Brain microvascular endothelial cell (primary cell): ENCODE data around the gene HIBADH.

ENCODE experiments used
- DNase-seq: peaks from one replicate; pipeline ENCODE4 v3.0.0-alpha.2; 2020
- H3K27ac ChIP-seq: fragments of 250-450 bp; sonication (Bioruptor Pico); 2 replicates; pipeline ENCODE4 v1.5.1; 2020; ENCODE audit warnings: mild to moderate bottlenecking, moderate library complexity
- H3K27me3 ChIP-seq: fragments of 250-450 bp; sonication (Bioruptor Pico); replicated peaks from 2 replicates; pipeline ENCODE4 v1.5.1; 2020; ENCODE audit warnings: mild to moderate bottlenecking
- H3K36me3 ChIP-seq: fragments of 250-450 bp; sonication (Bioruptor Pico); replicated peaks from 2 replicates; pipeline ENCODE4 v1.5.1; 2020; ENCODE audit warnings: mild to moderate bottlenecking
- H3K4me3 ChIP-seq: 2 replicates; pipeline ENCODE4 v1.5.1; 2011; ENCODE audit warnings: low read depth, mild to moderate bottlenecking, control low read depth, low read length, moderate library complexity
- in situ Hi-C: cut with HindIII; loops from 2 replicates; pipeline ENCODE4 v1.10.0; 2017; ENCODE audit warnings: low sequenced_read_pairs, low pct_ligation_motif_present
- TF ChIP-seq, protein P1 (sequence below): IDR thresholded peaks from 2 replicates; pipeline ENCODE4 v1.5.1; 2011; ENCODE audit warnings: low read depth, mild to moderate bottlenecking, moderate library complexity, low read length, control low read depth, inconsistent platforms; ENCODE audit errors: missing control alignments

The HIBADH gene

DNA sequence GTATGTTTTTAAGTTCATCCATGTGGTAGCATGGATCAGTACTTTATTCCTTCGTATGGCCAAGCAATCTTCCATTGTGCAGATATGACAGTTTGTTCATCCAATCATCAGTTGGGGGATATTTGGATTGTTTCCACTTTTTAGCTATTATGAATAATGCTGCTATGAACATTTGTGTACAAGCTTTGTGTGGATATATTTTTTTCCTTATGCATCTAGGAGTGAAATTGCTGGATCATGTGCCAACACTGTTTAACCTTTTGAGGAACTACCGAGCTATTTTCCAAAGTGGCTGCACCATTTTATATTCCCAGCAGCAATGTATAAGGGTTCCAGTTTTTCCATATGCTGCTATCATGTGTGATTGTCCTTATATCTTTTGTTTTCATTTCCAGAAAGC lies 140.1 kb downstream of the HIBADH start:
- in situ Hi-C loops, result no loop called here
- TF ChIP-seq, protein P1, sequence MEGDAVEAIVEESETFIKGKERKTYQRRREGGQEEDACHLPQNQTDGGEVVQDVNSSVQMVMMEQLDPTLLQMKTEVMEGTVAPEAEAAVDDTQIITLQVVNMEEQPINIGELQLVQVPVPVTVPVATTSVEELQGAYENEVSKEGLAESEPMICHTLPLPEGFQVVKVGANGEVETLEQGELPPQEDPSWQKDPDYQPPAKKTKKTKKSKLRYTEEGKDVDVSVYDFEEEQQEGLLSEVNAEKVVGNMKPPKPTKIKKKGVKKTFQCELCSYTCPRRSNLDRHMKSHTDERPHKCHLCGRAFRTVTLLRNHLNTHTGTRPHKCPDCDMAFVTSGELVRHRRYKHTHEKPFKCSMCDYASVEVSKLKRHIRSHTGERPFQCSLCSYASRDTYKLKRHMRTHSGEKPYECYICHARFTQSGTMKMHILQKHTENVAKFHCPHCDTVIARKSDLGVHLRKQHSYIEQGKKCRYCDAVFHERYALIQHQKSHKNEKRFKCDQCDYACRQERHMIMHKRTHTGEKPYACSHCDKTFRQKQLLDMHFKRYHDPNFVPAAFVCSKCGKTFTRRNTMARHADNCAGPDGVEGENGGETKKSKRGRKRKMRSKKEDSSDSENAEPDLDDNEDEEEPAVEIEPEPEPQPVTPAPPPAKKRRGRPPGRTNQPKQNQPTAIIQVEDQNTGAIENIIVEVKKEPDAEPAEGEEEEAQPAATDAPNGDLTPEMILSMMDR, result no peak
- no peaks in the 10 kb centered on the region for H3K27me3 ChIP-seq

DNA sequence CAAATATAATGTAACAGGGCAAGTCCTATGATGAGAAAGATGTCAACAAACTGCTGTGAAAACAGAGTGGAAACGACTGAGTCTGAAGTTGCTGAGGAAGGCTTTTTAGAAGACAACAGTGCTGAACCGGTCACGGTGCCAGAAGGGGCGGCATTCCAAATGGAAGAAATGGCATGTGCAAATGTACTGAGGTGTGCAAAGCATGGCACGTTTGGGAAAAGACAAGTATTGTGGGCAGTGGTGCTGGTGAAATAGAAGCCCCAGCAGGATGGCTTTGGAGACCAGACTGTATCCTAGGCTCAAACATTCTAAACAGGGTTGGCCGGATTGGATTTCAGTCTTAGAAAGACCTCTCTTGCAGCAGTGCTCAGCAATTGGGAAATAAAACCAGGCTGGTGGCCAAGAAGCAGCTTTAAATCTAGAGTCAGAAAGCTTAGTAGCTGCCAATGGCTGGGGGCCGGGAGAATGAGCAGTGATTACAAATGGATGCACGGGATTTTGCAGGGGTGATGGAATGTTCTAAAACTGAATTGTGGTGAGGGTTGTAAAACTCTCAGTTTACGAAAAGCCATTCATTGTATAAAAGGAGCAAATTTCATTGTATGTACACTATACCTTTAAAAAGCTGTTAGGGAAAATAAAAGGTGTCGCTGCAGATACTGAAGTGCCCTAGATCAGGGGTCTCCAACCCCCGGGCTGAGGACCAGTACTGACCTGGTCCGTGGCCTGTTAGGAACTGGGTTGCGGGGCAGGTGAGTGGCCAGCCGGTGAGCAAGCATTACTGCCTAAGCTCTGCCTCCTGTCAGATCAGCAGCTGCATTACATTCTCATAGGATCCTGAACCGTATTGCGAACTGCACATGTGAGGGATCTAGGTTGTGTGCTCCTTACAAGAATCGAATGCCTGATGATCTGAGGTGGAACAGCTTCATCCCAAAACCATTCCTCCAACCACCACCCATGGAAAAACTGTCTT lies 141.6 kb downstream of the HIBADH start:
- no peaks in the 10 kb centered on the region for H3K36me3 ChIP-seq
- H3K27me3 ChIP-seq, result no peaks in the 10 kb centered on the region
- H3K4me3 ChIP-seq, result no peak overlapping the region
- DNase-seq, result peak; percentile 5
- TF ChIP-seq, protein P1, result no peak
- in situ Hi-C loops, result no loop called here
- H3K27ac ChIP-seq, result no peak overlapping the region

More for the DNA sequence above, 140.1 kb downstream of the HIBADH start:
- Histone ChIP-seq H3K36me3 (no peaks in the 10 kb centered on the region), H3K4me3 (no peak overlapping the region), H3K27ac (no peak overlapping the region)
- DNase-seq, result no peak

DNA sequence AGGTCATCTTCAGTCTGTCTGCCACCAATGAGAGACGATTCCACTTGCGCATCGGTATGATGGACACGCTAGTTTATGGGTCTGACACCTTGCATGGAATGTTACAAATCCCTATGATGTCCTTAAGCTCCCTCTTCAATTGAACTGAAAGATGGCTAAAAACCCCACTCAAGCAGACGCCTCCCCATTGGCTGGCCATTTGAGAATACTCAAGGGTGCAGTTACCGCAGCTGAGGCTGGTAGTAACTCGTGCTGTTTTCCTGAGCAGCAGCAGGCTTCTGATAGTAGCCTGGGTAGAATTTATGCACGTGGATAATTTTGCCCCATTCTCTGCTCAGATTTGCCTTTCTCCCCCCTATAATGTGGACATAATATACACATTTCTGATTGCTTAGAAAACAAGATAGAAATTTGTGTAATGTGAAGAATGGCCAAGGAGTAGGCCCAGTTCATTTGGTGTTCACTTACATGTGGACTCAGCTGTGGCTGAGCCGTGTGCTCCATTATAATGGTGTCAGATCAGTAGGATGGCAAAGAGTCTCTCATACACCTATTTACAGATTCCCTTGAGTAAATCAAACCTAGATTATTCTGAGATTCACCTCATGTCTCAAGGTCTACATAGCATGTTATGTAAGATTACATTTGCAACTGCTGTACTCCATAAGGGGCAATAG lies 142.8 kb downstream of the HIBADH start:
- TF ChIP-seq, protein P1, result no peak
- no peak for DNase-seq
- in situ Hi-C loops, result no loop called here
- no peaks in the 10 kb centered on the region for H3K27me3 ChIP-seq
- no peaks in the 10 kb centered on the region for H3K36me3 ChIP-seq
- H3K27ac ChIP-seq, result no peak overlapping the region
- no peak overlapping the region for H3K4me3 ChIP-seq

DNA sequence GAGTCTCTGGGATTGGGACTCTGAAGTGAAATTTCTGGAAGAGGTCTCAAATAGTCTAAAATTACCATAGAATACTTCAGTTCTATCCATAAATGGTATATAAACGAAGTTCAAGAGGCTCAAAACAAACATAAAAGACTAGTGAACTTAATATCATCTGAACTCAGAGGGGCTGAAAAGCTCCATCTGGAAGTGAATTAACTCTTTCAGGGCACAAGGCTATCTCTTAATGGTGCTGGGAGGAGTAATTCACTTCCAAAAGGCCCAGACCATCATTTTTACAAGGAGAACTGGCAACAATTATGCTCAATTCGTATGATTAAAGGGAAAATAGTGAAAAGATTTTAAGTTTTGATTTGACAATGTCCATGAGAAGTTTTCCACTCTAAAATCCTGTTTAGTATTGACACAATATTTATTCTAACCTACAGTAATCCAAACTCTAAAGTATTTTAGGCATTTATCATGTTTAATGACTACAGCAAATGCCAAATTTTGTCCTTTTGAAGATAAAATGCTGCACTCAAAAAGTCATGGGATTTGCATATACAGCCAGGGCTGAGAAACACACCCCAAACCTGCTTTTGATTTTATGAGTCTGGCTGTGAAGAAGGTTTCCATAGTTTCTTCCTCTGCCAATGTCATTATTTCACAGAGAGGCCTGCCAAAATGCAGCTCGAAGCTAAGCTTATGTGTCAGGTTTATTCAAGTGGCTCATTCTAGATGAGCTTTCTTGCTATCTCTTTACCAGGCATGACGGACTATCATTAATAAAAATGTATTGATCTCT lies 143.9 kb downstream of the HIBADH start:
- Histone ChIP-seq H3K36me3 (no peaks in the 10 kb centered on the region), H3K27ac (no peak overlapping the region), H3K27me3 (no peaks in the 10 kb centered on the region), H3K4me3 (no peak overlapping the region)
- in situ Hi-C loops, result no loop called here
- no peak for DNase-seq
- TF ChIP-seq, protein P1, result no peak

DNA sequence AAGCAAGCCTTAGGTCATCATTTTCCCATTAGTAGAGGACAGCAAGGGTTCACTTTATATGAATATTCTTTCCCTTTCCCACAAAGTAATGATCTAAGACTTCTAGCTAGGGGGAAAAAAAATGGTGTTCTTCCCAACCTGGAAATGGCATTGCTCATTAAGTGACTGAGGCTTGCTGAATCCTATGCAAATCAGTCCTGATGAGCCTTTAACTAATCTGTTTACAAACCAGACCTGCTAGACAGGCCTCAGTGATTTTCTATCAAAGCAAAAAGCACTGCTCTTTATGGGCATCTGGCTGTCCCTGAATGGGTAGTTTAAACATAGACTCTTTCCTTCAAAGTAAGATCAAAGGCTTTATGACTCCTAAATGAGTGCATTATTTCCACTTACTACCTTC lies 146.3 kb downstream of the HIBADH start:
- no peak for DNase-seq
- Histone ChIP-seq H3K27me3 (no peaks in the 10 kb centered on the region), H3K27ac (no peak overlapping the region), H3K36me3 (no peaks in the 10 kb centered on the region), H3K4me3 (no peak overlapping the region)
- TF ChIP-seq, protein P1, result no peak
- in situ Hi-C loops, result no loop called here
